Activated B cell treated with CpG ODN at 0.5 μM for 24 hours (primary cell): ENCODE measurements around the gene VPS45. TPM values are rescaled to one million over a fixed set of nuclear protein-coding genes. Genes with fewer than 3 reads are reported as not detected.

ENCODE experiments used
- ATAC-seq: fragments of 200-7000 bp; cut with Tn5 transposase; one replicate; pipeline ENCODE4 v1.10.0; 2021; ENCODE audit warnings: low read depth, mild to moderate bottlenecking, moderate library complexity
- CTCF ChIA-PET: fragments of 350-600 bp; sonication (Branson Sonifier 250); formaldehyde crosslinking; loops from one replicate; lab custom pipeline; 2021; ENCODE audit warnings: antibody characterized with exemption; lab: Charles Lee
- POLR2A ChIA-PET: fragments of 350-600 bp; sonication (Branson Sonifier 250); formaldehyde crosslinking; loops from one replicate; lab custom pipeline; 2021; ENCODE audit warnings: antibody characterized with exemption; lab: Charles Lee
- DNase-seq: peaks from one replicate; pipeline ENCODE4 v3.0.0; 2022
- H3K27ac Mint-ChIP-seq: one replicate; pipeline ENCODE4 v1.8.0; 2020; ENCODE audit warnings: mixed read lengths
- H3K27me3 Mint-ChIP-seq: one replicate; pipeline ENCODE4 v1.8.0; 2021; ENCODE audit warnings: mixed read lengths
- H3K36me3 Mint-ChIP-seq: one replicate; pipeline ENCODE4 v1.8.0; 2021; ENCODE audit warnings: low read depth, mixed read lengths
- H3K4me1 Mint-ChIP-seq: one replicate; pipeline ENCODE4 v1.8.0; 2021; ENCODE audit warnings: mixed read lengths
- H3K4me3 Mint-ChIP-seq: one replicate; pipeline ENCODE4 v1.8.0; 2020; ENCODE audit warnings: mild to moderate bottlenecking, mixed read lengths
- H3K9me3 Mint-ChIP-seq: one replicate; pipeline ENCODE4 v1.8.0; 2020; ENCODE audit warnings: mixed read lengths
- intact Hi-C: fragments of 100-400 bp; cut with micrococcal nuclease; formaldehyde crosslinking; loops from one replicate; pipeline ENCODE4 v1.15.1; 2024
- total RNA-seq: library from RNA; stranded (reverse); gene quantifications from 2 replicates; pipeline ENCODE4 v1.2.3, GENCODE V29; 2022
- TF ChIP-seq, protein P1 (sequence below): fragments of 200-600 bp; IDR thresholded peaks from one replicate; pipeline ENCODE4 v1.8.0; 2022; ENCODE audit warnings: antibody characterized with exemption, mild to moderate bottlenecking

VPS45 gene
- total RNA-seq, 1 donor from 2014 or later, result 46.0 TPM

DNA sequence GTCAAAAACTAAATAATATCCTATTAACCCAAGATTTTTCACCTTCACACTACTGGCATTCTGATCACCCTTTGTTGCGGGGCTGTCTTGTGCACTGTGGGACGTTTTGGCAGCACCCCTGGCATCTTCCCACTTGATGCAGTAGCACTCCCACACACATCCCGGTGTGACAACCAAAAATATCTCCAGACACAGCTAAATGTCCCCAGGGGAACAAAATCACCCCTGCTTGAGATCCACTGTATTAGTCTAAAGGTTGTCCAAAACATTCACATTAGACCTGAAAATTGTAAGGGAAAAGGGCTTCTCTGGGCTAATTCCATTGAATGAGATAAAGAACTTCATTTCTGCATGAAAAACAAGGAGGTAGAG is 120.0 kb downstream of the VPS45 start:
- Mint-ChIP-seq H3K27ac (no peak overlapping the region), H3K4me1 (peaks cover 13% of the 10 kb centered on the region)
- ATAC-seq, result peak; percentile 36

DNA sequence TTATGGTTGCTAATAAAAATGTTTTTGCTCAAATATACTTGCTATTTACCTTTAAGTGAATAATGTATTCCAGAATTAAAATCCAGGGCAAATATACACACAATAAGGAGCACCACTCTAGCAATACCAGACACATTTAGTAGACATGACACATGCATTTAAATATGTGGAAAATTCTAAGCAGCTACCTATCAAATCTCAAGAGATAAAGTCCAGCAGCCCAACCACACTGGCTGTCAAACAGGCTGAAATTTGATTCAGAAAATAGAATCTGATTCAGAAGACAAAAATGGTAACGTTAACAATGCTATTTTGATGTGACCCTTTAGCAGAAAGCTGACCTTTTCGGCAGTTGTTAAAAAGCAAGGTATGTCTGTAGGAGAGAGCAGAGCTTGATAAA is 124.4 kb downstream of the VPS45 start:
- no peak for DNase-seq
- no peak overlapping the region for H3K27ac Mint-ChIP-seq

More for the DNA sequence above, 120.0 kb downstream of the VPS45 start:
- ChIA-PET CTCF (interaction anchor here (0.8 to 4.1 kb wide), 26 partner anchors 11 to 300 kb away, joined by 3 to 90 read pairs (median 5); partner anchors contain the start of genes PLEKHO1, SF3B4 and VPS45), POLR2A (interaction anchor here (0.6 to 3.9 kb wide), 18 partner anchors 10 to 300 kb away, joined by 3 to 78 read pairs (median 8); partner anchors contain the start of genes PLEKHO1, RPRD2, SF3B4 and VPS45)
- Mint-ChIP-seq H3K36me3 (peaks cover 4% of the 10 kb centered on the region), H3K9me3 (no peaks in the 10 kb centered on the region), H3K27me3 (no peaks in the 10 kb centered on the region), H3K4me3 (no peak overlapping the region)
- intact Hi-C loops, result loop anchor here (1.0 to 2.0 kb wide), 8 partner anchors 21 to 299 kb away; partner anchors contain the start of genes PLEKHO1 and SF3B4
- DNase-seq, result no peak
- TF ChIP-seq, protein P1, sequence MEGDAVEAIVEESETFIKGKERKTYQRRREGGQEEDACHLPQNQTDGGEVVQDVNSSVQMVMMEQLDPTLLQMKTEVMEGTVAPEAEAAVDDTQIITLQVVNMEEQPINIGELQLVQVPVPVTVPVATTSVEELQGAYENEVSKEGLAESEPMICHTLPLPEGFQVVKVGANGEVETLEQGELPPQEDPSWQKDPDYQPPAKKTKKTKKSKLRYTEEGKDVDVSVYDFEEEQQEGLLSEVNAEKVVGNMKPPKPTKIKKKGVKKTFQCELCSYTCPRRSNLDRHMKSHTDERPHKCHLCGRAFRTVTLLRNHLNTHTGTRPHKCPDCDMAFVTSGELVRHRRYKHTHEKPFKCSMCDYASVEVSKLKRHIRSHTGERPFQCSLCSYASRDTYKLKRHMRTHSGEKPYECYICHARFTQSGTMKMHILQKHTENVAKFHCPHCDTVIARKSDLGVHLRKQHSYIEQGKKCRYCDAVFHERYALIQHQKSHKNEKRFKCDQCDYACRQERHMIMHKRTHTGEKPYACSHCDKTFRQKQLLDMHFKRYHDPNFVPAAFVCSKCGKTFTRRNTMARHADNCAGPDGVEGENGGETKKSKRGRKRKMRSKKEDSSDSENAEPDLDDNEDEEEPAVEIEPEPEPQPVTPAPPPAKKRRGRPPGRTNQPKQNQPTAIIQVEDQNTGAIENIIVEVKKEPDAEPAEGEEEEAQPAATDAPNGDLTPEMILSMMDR, result no peak

DNA sequence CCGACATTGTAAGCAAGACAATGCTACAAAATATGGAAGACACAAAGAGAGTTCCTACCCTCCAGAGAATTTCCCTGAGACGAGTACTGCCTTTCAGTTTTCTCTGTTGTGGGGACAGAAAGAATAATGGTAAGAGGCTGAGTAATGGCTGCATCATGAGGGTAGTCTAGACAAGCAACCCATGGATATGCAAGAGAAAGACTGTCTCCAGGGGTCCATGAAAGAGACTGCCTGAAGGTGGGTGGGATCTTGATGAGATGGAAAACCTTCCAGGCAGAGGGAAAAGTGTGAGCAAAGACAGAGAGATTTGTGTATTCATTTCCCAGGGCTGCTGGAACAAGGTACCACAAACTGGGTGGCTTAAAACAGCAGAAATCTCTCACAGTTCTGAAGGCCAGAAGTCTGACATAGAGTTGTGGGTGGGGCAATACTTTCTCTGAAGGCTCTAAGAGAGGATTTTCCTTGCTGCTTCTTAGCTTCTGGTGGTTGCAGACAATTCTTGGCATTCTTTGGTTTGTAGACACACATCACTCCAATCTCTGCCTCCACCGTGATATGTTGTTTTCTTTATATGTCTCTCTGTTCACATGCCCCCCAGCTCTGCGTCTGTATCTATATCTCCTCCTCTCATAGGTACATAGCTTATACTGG is 126.9 kb downstream of the VPS45 start:
- no peaks in the 10 kb centered on the region for H3K9me3 Mint-ChIP-seq
- TF ChIP-seq, protein P1, result no peak
- DNase-seq, result no peak
- no peak for ATAC-seq
- ChIA-PET POLR2A (no interaction called here), CTCF (no interaction called here)
- no peak overlapping the region for H3K4me3 Mint-ChIP-seq
- intact Hi-C loops, result no loop called here
- no peaks in the 10 kb centered on the region for H3K4me1 Mint-ChIP-seq
- peaks cover 6% of the 10 kb centered on the region for H3K27me3 Mint-ChIP-seq
- no peak overlapping the region for H3K27ac Mint-ChIP-seq
- H3K36me3 Mint-ChIP-seq, result peaks cover 4% of the 10 kb centered on the region

More for the DNA sequence above, 124.4 kb downstream of the VPS45 start:
- ChIA-PET CTCF (interaction anchor here (0.6 kb wide), 1 partner anchor 299 kb away, joined by 3 read pairs; no protein-coding TSS in a partner anchor), POLR2A (interaction anchor here (0.5 to 1.2 kb wide), 3 partner anchors 21 to 178 kb away, joined by 3 to 4 read pairs (median 3); no protein-coding TSS in a partner anchor)
- Mint-ChIP-seq H3K27me3 (peaks cover 6% of the 10 kb centered on the region), H3K9me3 (no peaks in the 10 kb centered on the region), H3K4me1 (peaks cover 5% of the 10 kb centered on the region), H3K4me3 (no peak overlapping the region), H3K36me3 (peaks cover 4% of the 10 kb centered on the region)
- intact Hi-C loops, result no loop called here
- TF ChIP-seq, protein P1, result no peak
- ATAC-seq, result no peak

Other genes starting within 250 kb of the VPS45 start
- gene BOLA1, start 168.2 kb upstream of the VPS45 start, total RNA-seq, result 10.2 and 11.6 TPM in 2 replicates
- gene SV2A, start 149.9 kb upstream of the VPS45 start, total RNA-seq, result 0.07 and 0.12 TPM in 2 replicates
- 80.8 and 86.2 TPM in 2 replicates for gene SF3B4, start 140.0 kb upstream of the VPS45 start, total RNA-seq
- gene MTMR11, start 130.9 kb upstream of the VPS45 start, total RNA-seq, result not detected in 2 replicates
- gene OTUD7B, start 57.0 kb upstream of the VPS45 start, total RNA-seq, result 4.3 and 4.8 TPM in 2 replicates
- gene PLEKHO1, start 82.1 kb downstream of the VPS45 start, total RNA-seq, result 195 and 208 TPM in 2 replicates
- 70.5 and 84.3 TPM in 2 replicates for gene ANP32E, start 168.3 kb downstream of the VPS45 start, total RNA-seq
- not detected in 2 replicates for gene CA14, start 190.0 kb downstream of the VPS45 start, total RNA-seq
- gene APH1A, start 201.2 kb downstream of the VPS45 start, total RNA-seq, result 145 TPM in 2 replicates
- gene C1orf54, start 205.0 kb downstream of the VPS45 start, total RNA-seq, result 0.38 and 0.39 TPM in 2 replicates
- gene CIART, start 214.8 kb downstream of the VPS45 start, total RNA-seq, result 0.20 and 1.0 TPM in 2 replicates
- 66.8 and 69.2 TPM in 2 replicates for gene MRPS21, start 226.1 kb downstream of the VPS45 start, total RNA-seq